AG08395 (cell line): ENCODE data around the gene CAMSAP1.

Source experiments
- DNase-seq: peaks from one replicate; pipeline ENCODE4 v3.0.0; 2012; ENCODE audit warnings: mixed read lengths, low spot score

Gene CAMSAP1

GRCh38 chr9:135772702-135773493 lies 134.4 kb downstream of the CAMSAP1 start:
- DNase-seq, result no peak

GRCh38 chr9:135772056-135772646 lies 135.2 kb downstream of the CAMSAP1 start:
- no peak for DNase-seq

GRCh38 chr9:135771401-135772051 lies 135.8 kb downstream of the CAMSAP1 start:
- no peak for DNase-seq

- no peak for DNase-seq
Measured at GRCh38 chr9:135770771-135771170, 136.6 kb downstream of the CAMSAP1 start.

- DNase-seq, result no peak
Measured at GRCh38 chr9:135770203-135770535, 137.2 kb downstream of the CAMSAP1 start.

- DNase-seq, result no peak
Measured at GRCh38 chr9:135769489-135770202, 137.7 kb downstream of the CAMSAP1 start.

GRCh38 chr9:135768516-135769218 lies 138.7 kb downstream of the CAMSAP1 start:
- no peak for DNase-seq

- DNase-seq, result no peak
Measured at GRCh38 chr9:135766707-135767106, 140.6 kb downstream of the CAMSAP1 start.

- DNase-seq, result no peak
Measured at GRCh38 chr9:135766251-135766650, 141.1 kb downstream of the CAMSAP1 start.

GRCh38 chr9:135765416-135765815 lies 141.9 kb downstream of the CAMSAP1 start:
- no peak for DNase-seq

GRCh38 chr9:135764731-135765130 lies 142.6 kb downstream of the CAMSAP1 start:
- DNase-seq, result no peak

- DNase-seq, result no peak
Measured at GRCh38 chr9:135763716-135764446, 143.5 kb downstream of the CAMSAP1 start.

GRCh38 chr9:135762921-135763320 lies 144.4 kb downstream of the CAMSAP1 start:
- DNase-seq, result no peak

GRCh38 chr9:135761845-135762168 lies 145.5 kb downstream of the CAMSAP1 start:
- DNase-seq, result no peak

GRCh38 chr9:135761150-135761844 lies 146.0 kb downstream of the CAMSAP1 start:
- DNase-seq, result no peak

- DNase-seq, result no peak
Measured at GRCh38 chr9:135760465-135760864, 146.9 kb downstream of the CAMSAP1 start.

- DNase-seq, result no peak
Measured at GRCh38 chr9:135759676-135760300, 147.6 kb downstream of the CAMSAP1 start.

GRCh38 chr9:135758870-135759269 lies 148.5 kb downstream of the CAMSAP1 start:
- no peak for DNase-seq
